Cardiac muscle cell (in vitro differentiated cells and primary cell): ENCODE measurements around the gene CHRNE. TPM values are rescaled to one million over a fixed set of nuclear protein-coding genes. Genes with fewer than 3 reads are reported as not detected.

Experiments used
- DNase-seq, 2 donors: peaks; one replicate each; pipeline versions ENCODE4 v3.0.0 to v3.0.0-alpha.2; 2010 to 2017; ENCODE audit warnings: low read depth in 1 of 2, low spot score in 1 of 2
- H3K27ac ChIP-seq: fragments of 200-600 bp; sonication (generic); 2 replicates; pipeline ENCODE4 v1.5.1; 2016
- H3K27me3 ChIP-seq: fragments of 200-600 bp; sonication (generic); 2 replicates; pipeline ENCODE4 v1.6.0; 2016; ENCODE audit warnings: control low read depth
- H3K36me3 ChIP-seq: fragments of 200-600 bp; sonication (generic); 2 replicates; pipeline ENCODE4 v1.5.1; 2016; ENCODE audit warnings: control low read depth
- H3K4me1 ChIP-seq: fragments of 200-600 bp; sonication (generic); 2 replicates; pipeline ENCODE4 v1.8.1; 2017; ENCODE audit warnings: low read depth, mild to moderate bottlenecking, mixed run types
- H3K4me3 ChIP-seq: fragments of 200-600 bp; sonication (generic); 2 replicates; pipeline ENCODE4 v1.5.1; 2016; ENCODE audit warnings: mild to moderate bottlenecking
- H3K9me3 ChIP-seq: fragments of 200-600 bp; sonication (generic); 2 replicates; pipeline ENCODE4 v1.5.1; 2017; ENCODE audit warnings: low read depth, mild to moderate bottlenecking, control low read depth
- CTCF ChIP-seq: IDR thresholded peaks from 2 replicates; pipeline ENCODE4 v1.5.1; 2012; ENCODE audit warnings: low read depth, mild to moderate bottlenecking, low read length
- polyA plus RNA-seq: library from polyadenylated mRNA; unstranded; fragments of >200 nt; fragmentation: Nextera tagmentation; extraction: Ambion mirVana; gene quantifications from 2 replicates; pipeline ENCODE4 v1.2.1, GENCODE V29; 2016
- total RNA-seq: library from RNA; depleted of rRNA; stranded (reverse); fragments of >200 nt; gene quantifications from 2 replicates; pipeline ENCODE4 v1.2.3, GENCODE V29; 2016

The CHRNE gene
- total and polyA plus RNA-seq, 2 experiments from 2014 or later, result 1.1 to 1.5 TPM

- Histone ChIP-seq H3K27me3 (no peaks in the 10 kb centered on the region), H3K4me3 (no peak overlapping the region), H3K4me1 (no peaks in the 10 kb centered on the region), H3K9me3 (no peaks in the 10 kb centered on the region), H3K36me3 (peaks cover 10% of the 10 kb centered on the region), H3K27ac (no peak overlapping the region)
- no peak for TF ChIP-seq CTCF
- peak in 1 of 2 donors; percentile 38 for DNase-seq
Measured at GRCh38 chr17:4895657-4896331, 7.1 kb downstream of the CHRNE start.

- no peaks in the 10 kb centered on the region for H3K9me3 ChIP-seq
- H3K27ac ChIP-seq, result no peak overlapping the region
- TF ChIP-seq CTCF, result no peak
- peaks cover 17% of the 10 kb centered on the region for H3K36me3 ChIP-seq
- H3K27me3 ChIP-seq, result no peaks in the 10 kb centered on the region
- no peaks in the 10 kb centered on the region for H3K4me1 ChIP-seq
- H3K4me3 ChIP-seq, result no peak overlapping the region
- DNase-seq, result no peak
Measured at GRCh38 chr17:4895121-4895520, 7.8 kb downstream of the CHRNE start.

DNA sequence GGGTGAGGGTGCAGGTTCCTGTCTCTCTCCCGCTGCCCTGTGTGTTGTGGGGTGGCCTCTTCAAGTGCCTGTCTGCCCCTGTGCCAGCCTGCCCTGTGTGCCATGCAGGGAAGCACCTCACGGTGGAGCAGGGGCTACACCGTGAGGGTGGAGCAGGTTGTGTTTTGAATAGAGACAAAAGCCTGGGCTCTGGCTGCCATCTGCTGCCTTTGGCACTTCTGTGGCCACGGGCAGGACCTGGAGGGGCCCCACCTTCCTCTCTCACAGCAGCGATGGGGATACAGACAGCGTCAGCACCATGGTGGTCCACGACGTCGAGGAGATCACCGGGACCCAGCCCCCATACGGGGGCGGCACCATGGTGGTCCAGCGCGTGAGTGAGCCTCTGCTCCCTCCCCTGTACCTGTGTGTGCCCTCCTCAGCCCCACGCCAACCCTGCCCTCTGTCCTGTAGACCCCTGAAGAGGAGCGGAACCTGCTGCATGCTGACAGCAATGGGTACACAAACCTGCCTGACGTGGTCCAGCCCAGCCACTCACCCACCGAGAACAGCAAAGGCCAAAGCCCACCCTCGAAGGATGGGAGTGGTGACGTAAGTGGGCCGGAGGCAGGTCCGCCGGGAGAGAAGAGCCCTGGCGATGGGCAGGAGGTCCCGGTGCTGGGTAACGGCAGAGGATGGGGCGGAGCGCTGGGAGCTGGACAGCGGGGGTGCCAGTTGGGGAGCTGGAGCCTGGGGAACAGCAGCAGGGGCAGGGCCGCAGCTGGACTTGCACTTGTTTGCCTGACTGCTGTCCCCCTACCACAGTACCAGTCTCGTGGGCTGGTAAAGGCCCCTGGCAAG is 9.0 kb downstream of the CHRNE start:
- H3K27ac ChIP-seq, result no peak overlapping the region
- H3K27me3 ChIP-seq, result no peaks in the 10 kb centered on the region
- H3K9me3 ChIP-seq, result no peaks in the 10 kb centered on the region
- H3K4me1 ChIP-seq, result no peaks in the 10 kb centered on the region
- no peak overlapping the region for H3K4me3 ChIP-seq
- TF ChIP-seq CTCF, result no peak
- DNase-seq, result no peak
- peaks cover 19% of the 10 kb centered on the region for H3K36me3 ChIP-seq

DNA sequence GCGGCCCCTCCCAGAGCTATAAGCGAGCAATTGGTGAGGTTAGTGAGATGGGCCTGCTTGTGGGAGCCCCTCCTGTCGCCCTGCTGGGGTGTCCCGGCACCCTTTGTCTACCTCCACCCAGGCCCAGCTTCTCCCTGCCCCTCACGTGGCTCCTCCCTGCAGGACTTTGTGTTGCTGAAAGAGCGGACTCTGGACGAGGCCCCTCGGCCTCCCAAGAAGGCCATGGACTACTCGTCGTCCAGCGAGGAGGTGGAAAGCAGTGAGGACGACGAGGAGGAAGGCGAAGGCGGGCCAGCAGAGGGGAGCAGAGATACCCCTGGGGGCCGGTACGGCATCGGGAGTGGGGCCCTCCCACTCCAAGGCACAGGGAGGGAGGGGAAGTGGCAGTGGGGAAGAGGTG is 9.6 kb downstream of the CHRNE start:
- H3K4me1 ChIP-seq, result no peaks in the 10 kb centered on the region
- no peak overlapping the region for H3K4me3 ChIP-seq
- no peak for DNase-seq
- peaks cover 19% of the 10 kb centered on the region for H3K36me3 ChIP-seq
- no peaks in the 10 kb centered on the region for H3K9me3 ChIP-seq
- no peaks in the 10 kb centered on the region for H3K27me3 ChIP-seq
- H3K27ac ChIP-seq, result no peak overlapping the region
- no peak for TF ChIP-seq CTCF

- Histone ChIP-seq H3K4me3 (no peak overlapping the region), H3K4me1 (no peaks in the 10 kb centered on the region), H3K9me3 (no peaks in the 10 kb centered on the region), H3K27ac (no peak overlapping the region), H3K36me3 (peaks cover 19% of the 10 kb centered on the region), H3K27me3 (no peaks in the 10 kb centered on the region)
- no peak for DNase-seq
- no peak for TF ChIP-seq CTCF
Measured at GRCh38 chr17:4892499-4893221, 10.2 kb downstream of the CHRNE start.
